Adrenal gland (tissue), 12 donors: ENCODE results near the gene CDC42BPG. TPM values are rescaled to one million over a fixed set of nuclear protein-coding genes. Genes with fewer than 3 reads are reported as not detected.

Experiments
- DNase-seq, 7 donors: peaks; one replicate each; pipeline ENCODE4 v3.0.0-alpha.2; 2019 to 2020
- H3K27ac ChIP-seq, 5 donors: fragments of 200-600 bp; sonication (generic) in 4 of 5; 1 replicate in 3 of 5; 2 replicates in 2 of 5; pipeline versions ENCODE4 v1.5.1 to v1.8.0; 2016 to 2020; ENCODE audit warnings: mild to moderate bottlenecking in 1 of 5
- H3K27me3 ChIP-seq: fragments of 200-600 bp; 2 replicates; pipeline ENCODE4 v1.8.0; 2021
- H3K36me3 ChIP-seq, 2 donors: fragments of 200-600 bp; replicated peaks in 1 of 2; 1 replicate in 1 of 2; 2 replicates in 1 of 2; pipeline versions ENCODE4 v1.5.1 to v1.8.0; 2018 to 2022
- H3K4me1 ChIP-seq, 2 donors: fragments of 200-600 bp; replicated peaks in 1 of 2; 1 replicate in 1 of 2; 2 replicates in 1 of 2; pipeline versions ENCODE4 v1.5.1 to v1.8.0; 2018 to 2021
- H3K4me3 ChIP-seq, 4 donors: fragments of 200-600 bp; sonication (generic) in 3 of 4; one replicate each; pipeline ENCODE4 v1.5.1; 2016 to 2018
- H3K9me3 ChIP-seq, 3 donors: fragments of 200-600 bp; sonication (generic) in 1 of 3; replicated peaks in 1 of 3; 1 replicate in 2 of 3; 2 replicates in 1 of 3; pipeline versions ENCODE4 v1.5.1 to v1.8.0; 2016 to 2021
- CTCF ChIP-seq, 6 experiments: fragments of 450-650 bp in 4 of 6; fragments of 200-600 bp in 2 of 6; sonication (generic) in 1 of 6; IDR thresholded peaks; 1 replicate in 5 of 6; 2 replicates in 1 of 6; pipeline versions ENCODE4 v1.5.1 to v1.8.0; 2016 to 2021; ENCODE audit warnings: antibody characterized with exemption in 6 of 6, mild to moderate bottlenecking in 2 of 6, moderate library complexity in 1 of 6
- POLR2A ChIP-seq, 2 donors: fragments of 450-650 bp; IDR thresholded peaks; one replicate each; pipeline ENCODE4 v1.6.1; 2017; ENCODE audit warnings: antibody characterized with exemption in 2 of 2, mild to moderate bottlenecking in 2 of 2, moderate library complexity in 1 of 2
- WGBS, 4 donors: extraction: QIAGEN DNeasy Blood & Tissue Kit in 2 of 4; methylation state at CpG; one replicate each; pipeline versions ENCODE4 v1.1.5 to v1.1.7; 2013 to 2017; 5-methylcytosine and 5-hydroxymethylcytosine counted together
- intact Hi-C, 2 donors: fragments of 100-400 bp; cut with DNase I; formaldehyde crosslinking; loops; one replicate each; pipeline versions ENCODE4 v1.14.1 to v1.15.0; 2022 to 2023
- polyA plus RNA-seq, 3 donors: library from polyadenylated mRNA; stranded (reverse); fragments of 200-250 nt in 2 of 3; fragments of 350-450 nt in 1 of 3; fragmentation: Illumina TruSeq in 1 of 3; extraction: RNeasy Lipid Tissue Mini Kit (QIAGEN cat#74804) in 1 of 3; gene quantifications; one replicate each; pipeline ENCODE4 v1.2.3, GENCODE V29; 2013 to 2014
- total RNA-seq, 9 donors: library from RNA; depleted of rRNA in 4 of 9; stranded (reverse); fragments of >200 nt in 4 of 9; fragments of 120-200 nt in 1 of 9; fragmentation: NEBNext Ultra II Directional in 1 of 9; extraction: Animal tissue kit (Norgen Biotek cat#: 25700) in 1 of 9; gene quantifications; one replicate each; pipeline versions ENCODE4 v1.1.0 to v1.2.4, GENCODE V29; 2013 to 2023
- donor health status: healthy with polysubstance abuse.
- donor health status: Bipolar disorder and iron deficiency.
- donor health status: DM: yes; HTN: yes; CAD: no.
- donor health status: DM: no; HTN: no; CAD: no.
- donor health status: DM: no; HTN: no; CAD: no.
- donor health status: DM: yes; HTN: yes; CAD: no.

Gene CDC42BPG
- total and polyA plus RNA-seq, 12 donors, result 3.1 to 12.9 (median 6.7) TPM

- peaks cover 37 to 63% of the 10 kb centered on the region in 2 donors for H3K4me1 ChIP-seq
- peak in 1 of 7 donors; percentile 60 for DNase-seq
- no peak overlapping the region for H3K4me3 ChIP-seq
- H3K36me3 ChIP-seq, result peaks cover 0 to 5% of the 10 kb centered on the region in 2 donors
- no peaks in the 10 kb centered on the region for H3K27me3 ChIP-seq
- peak overlapping the region in 4 of 5 donors; percentile 51 to 88 (median 80) for H3K27ac ChIP-seq
- TF ChIP-seq CTCF (IDR thresholded peaks at IDR 0.05), result no peak
- no peak for TF ChIP-seq POLR2A (IDR thresholded peaks at IDR 0.05)
- no peaks in the 10 kb centered on the region for H3K9me3 ChIP-seq
- intact Hi-C loops, result no loop called here
- 59 to 62% (median 61%) methylated on average over 15 of the region's 15 CpGs for WGBS, 4 donors
Observed at GRCh38 chr11:64865286-64866172, 21.1 kb upstream of the CDC42BPG start.

GRCh38 chr11:64864473-64865285 is 20.2 kb upstream of the CDC42BPG start:
- Histone ChIP-seq H3K27ac (peak overlapping the region; percentile 5 to 88 (median 73)), H3K4me1 (peaks cover 33 to 59% of the 10 kb centered on the region in 2 donors), H3K27me3 (no peaks in the 10 kb centered on the region), H3K9me3 (no peaks in the 10 kb centered on the region), H3K36me3 (peaks cover 0 to 7% of the 10 kb centered on the region in 2 donors), H3K4me3 (no peak overlapping the region)
- peak in 6 of 7 donors; percentile 58 to 86 (median 68) for DNase-seq
- 52 to 87% (median 57%) methylated on average over 7 to 18 of the region's 18 CpGs for WGBS, 4 donors
- TF ChIP-seq POLR2A (IDR thresholded peaks at IDR 0.05) (peak in 1 of 2 donors; percentile 25), CTCF (IDR thresholded peaks at IDR 0.05) (no peak)
- intact Hi-C loops, result no loop called here

- no peaks in the 10 kb centered on the region for H3K27me3 ChIP-seq
- H3K9me3 ChIP-seq, result no peaks in the 10 kb centered on the region
- peak overlapping the region in 1 of 4 donors; percentile 10 for H3K4me3 ChIP-seq
- WGBS, 4 donors, result 34 to 42% (median 42%) methylated on average over 8 to 9 of the region's 9 CpGs; no CpG with 5 or more reads in 1 of the 4 donors
- peaks cover 37 to 61% of the 10 kb centered on the region in 2 donors for H3K4me1 ChIP-seq
- no peak for DNase-seq
- peak overlapping the region; percentile 5 to 88 (median 73) for H3K27ac ChIP-seq
- peaks cover 0 to 10% of the 10 kb centered on the region in 2 donors for H3K36me3 ChIP-seq
- TF ChIP-seq POLR2A (IDR thresholded peaks at IDR 0.05), result no peak
- TF ChIP-seq CTCF (IDR thresholded peaks at IDR 0.05), result no peak
- intact Hi-C loops, result no loop called here
Observed at GRCh38 chr11:64864135-64864472, 19.7 kb upstream of the CDC42BPG start.
